GM12878 (cell line): ENCODE measurements around the gene SASH1.

Source experiments
- CTCF ChIP-seq, 3 experiments: IDR thresholded peaks in 2 of 3; conservative IDR thresholded peaks in 1 of 3; 2 replicates each; pipeline ENCODE4 v1.5.1; 2011; ENCODE audit warnings: low read depth in 3 of 3, low read length in 3 of 3, mild to moderate bottlenecking in 3 of 3, control low read depth in 2 of 3, moderate library complexity in 2 of 3, inconsistent platforms in 1 of 3, mixed read lengths in 1 of 3; ENCODE audit not compliant: control insufficient read depth in 2 of 3, insufficient read depth in 1 of 3; ENCODE audit errors: extremely low read depth in 1 of 3
- MEF2A ChIP-seq: IDR thresholded peaks from 2 replicates; pipeline ENCODE4 v1.6.1; 2011; ENCODE audit warnings: low read depth, mild to moderate bottlenecking, low read length, moderate library complexity; ENCODE audit not compliant: insufficient read depth
- MXI1 ChIP-seq: fragments of 150-350 bp; IDR thresholded peaks from 2 replicates; pipeline ENCODE4 v1.6.1; 2011; ENCODE audit warnings: low read depth, mild to moderate bottlenecking, inconsistent platforms, low read length, improper control_type of control experiment
- POLR2AphosphoS5 ChIP-seq: IDR thresholded peaks from 2 replicates; pipeline ENCODE4 v1.6.1; 2011; ENCODE audit warnings: mild to moderate bottlenecking, low read length, inconsistent platforms
- REST ChIP-seq: IDR thresholded peaks from 2 replicates; pipeline ENCODE4 v1.6.1; 2012; ENCODE audit warnings: mild to moderate bottlenecking, low read depth, low read length
- ZZZ3 ChIP-seq: IDR thresholded peaks from 2 replicates; pipeline ENCODE4 v1.6.1; 2011; ENCODE audit warnings: low read depth; ENCODE audit not compliant: control insufficient read depth, insufficient read length
- TF ChIP-seq, protein P1 (sequence below): fragments of 450-650 bp; IDR thresholded peaks from 2 replicates; pipeline ENCODE4 v1.6.1; 2017; ENCODE audit warnings: antibody characterized with exemption, mild to moderate bottlenecking, moderate library complexity

- no peak for TF ChIP-seq CTCF (IDR thresholded peaks at IDR 0.05 in 2 of 3, conservative IDR thresholded peaks at IDR 0.05 in 1 of 3; ENCODE audit: control insufficient read depth in 2 of 3, extremely low read depth in 1 of 3, insufficient read depth in 1 of 3, low read depth in 3 of 3, low read length in 3 of 3)
- no peak for TF ChIP-seq ZZZ3
- TF ChIP-seq MEF2A: no peak
- TF ChIP-seq REST: no peak
- TF ChIP-seq, protein P1, sequence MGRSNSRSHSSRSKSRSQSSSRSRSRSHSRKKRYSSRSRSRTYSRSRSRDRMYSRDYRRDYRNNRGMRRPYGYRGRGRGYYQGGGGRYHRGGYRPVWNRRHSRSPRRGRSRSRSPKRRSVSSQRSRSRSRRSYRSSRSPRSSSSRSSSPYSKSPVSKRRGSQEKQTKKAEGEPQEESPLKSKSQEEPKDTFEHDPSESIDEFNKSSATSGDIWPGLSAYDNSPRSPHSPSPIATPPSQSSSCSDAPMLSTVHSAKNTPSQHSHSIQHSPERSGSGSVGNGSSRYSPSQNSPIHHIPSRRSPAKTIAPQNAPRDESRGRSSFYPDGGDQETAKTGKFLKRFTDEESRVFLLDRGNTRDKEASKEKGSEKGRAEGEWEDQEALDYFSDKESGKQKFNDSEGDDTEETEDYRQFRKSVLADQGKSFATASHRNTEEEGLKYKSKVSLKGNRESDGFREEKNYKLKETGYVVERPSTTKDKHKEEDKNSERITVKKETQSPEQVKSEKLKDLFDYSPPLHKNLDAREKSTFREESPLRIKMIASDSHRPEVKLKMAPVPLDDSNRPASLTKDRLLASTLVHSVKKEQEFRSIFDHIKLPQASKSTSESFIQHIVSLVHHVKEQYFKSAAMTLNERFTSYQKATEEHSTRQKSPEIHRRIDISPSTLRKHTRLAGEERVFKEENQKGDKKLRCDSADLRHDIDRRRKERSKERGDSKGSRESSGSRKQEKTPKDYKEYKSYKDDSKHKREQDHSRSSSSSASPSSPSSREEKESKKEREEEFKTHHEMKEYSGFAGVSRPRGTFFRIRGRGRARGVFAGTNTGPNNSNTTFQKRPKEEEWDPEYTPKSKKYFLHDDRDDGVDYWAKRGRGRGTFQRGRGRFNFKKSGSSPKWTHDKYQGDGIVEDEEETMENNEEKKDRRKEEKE: no peak
- no peak for TF ChIP-seq POLR2AphosphoS5
- no peak for TF ChIP-seq MXI1
These were observed 237.8 kb downstream of the SASH1 start for GRCh38 chr6:148580442-148580841.
